AG08396 (cell line): ENCODE data around the gene SYPL1.

Experiments
- DNase-seq: peaks from one replicate; pipeline ENCODE4 v3.0.0; 2012; ENCODE audit warnings: low spot score, mixed read lengths

SYPL1 gene

GRCh38 chr7:106065575-106066500 is 46.3 kb downstream of the SYPL1 start:
- DNase-seq = no peak

GRCh38 chr7:106064771-106065574 is 47.1 kb downstream of the SYPL1 start:
- peak; percentile 91 for DNase-seq

DNA sequence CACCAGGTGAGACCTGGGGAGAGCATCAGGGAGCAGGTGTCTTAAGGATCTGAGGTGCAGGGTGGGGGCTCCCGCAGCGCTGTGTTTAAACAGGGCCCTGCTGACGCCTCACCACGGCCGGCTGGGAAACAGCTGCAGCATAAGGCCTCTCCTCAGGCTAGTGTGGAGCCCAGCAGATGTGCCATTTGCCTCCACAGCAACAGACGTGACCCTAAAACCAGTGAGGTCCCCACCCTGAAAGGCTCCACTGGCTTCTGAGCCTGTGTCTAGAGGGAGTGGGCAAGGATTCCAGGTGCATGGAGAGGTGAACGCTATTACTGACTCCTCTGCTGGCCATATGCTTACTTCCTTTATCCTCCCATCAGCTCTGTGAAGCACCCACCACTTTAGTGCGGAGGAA is 47.8 kb downstream of the SYPL1 start:
- DNase-seq = no peak

- DNase-seq = no peak
Observed at GRCh38 chr7:106063692-106064091, 48.4 kb downstream of the SYPL1 start.

- no peak for DNase-seq
Observed at GRCh38 chr7:106063024-106063423, 49.1 kb downstream of the SYPL1 start.

GRCh38 chr7:106062521-106062931 is 49.6 kb downstream of the SYPL1 start:
- DNase-seq = no peak

DNA sequence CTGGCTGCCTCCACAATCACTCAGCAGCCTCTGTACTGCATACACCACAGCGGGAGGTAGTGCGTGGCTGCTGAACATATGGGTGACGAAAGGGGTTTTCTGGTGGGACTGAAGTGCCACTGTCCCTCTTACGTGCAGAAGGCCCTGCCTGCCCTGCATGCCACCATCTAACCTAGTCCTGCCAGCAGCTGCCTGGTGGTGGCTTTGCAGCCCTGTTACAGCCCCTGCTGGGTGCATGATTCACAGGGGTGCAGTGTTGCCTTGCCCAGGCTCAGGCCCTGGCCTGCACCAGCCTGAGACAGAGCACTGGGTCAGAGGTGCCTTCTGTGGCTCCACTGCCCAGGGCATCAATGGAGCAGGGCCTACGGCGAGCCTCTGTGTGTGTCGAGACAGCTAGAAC is 50.1 kb downstream of the SYPL1 start:
- DNase-seq = no peak

DNA sequence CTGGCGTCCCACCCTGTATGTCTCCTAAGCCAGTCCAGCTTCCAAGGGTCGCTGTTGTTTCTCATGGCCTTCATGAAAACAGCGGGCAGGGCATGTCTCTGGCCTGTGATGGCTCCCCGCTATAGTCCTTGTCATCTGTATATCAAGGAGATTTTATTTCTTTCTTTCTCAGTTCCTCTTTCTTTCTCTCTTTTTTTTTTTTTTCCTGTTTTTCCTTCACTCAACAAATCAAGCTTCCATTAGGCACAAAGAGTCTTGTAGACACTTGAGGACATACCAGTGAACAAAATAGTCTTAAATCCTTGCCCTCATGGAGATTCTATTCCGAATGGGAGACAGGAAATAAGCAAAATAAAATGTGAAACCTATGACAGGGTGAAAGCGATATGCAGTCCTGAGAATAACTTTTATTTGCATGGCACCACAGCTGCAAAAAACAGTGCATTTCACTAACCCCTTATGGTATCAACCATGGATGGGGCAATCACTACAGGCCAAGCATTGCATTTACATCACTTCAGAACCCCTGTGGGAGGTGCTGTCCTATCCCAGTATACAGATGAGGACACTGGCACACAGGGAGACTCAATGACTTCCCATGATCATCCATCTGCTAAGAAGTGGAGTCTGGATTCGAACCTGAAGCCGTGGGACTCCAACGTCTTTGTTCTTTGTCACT is 50.7 kb downstream of the SYPL1 start:
- DNase-seq = no peak

GRCh38 chr7:106060394-106060920 is 51.7 kb downstream of the SYPL1 start:
- no peak for DNase-seq

GRCh38 chr7:106059556-106059955 is 52.6 kb downstream of the SYPL1 start:
- no peak for DNase-seq

- no peak for DNase-seq
Observed at GRCh38 chr7:106058928-106059324, 53.2 kb downstream of the SYPL1 start.

GRCh38 chr7:106057962-106058927 is 53.9 kb downstream of the SYPL1 start:
- no peak for DNase-seq

DNA sequence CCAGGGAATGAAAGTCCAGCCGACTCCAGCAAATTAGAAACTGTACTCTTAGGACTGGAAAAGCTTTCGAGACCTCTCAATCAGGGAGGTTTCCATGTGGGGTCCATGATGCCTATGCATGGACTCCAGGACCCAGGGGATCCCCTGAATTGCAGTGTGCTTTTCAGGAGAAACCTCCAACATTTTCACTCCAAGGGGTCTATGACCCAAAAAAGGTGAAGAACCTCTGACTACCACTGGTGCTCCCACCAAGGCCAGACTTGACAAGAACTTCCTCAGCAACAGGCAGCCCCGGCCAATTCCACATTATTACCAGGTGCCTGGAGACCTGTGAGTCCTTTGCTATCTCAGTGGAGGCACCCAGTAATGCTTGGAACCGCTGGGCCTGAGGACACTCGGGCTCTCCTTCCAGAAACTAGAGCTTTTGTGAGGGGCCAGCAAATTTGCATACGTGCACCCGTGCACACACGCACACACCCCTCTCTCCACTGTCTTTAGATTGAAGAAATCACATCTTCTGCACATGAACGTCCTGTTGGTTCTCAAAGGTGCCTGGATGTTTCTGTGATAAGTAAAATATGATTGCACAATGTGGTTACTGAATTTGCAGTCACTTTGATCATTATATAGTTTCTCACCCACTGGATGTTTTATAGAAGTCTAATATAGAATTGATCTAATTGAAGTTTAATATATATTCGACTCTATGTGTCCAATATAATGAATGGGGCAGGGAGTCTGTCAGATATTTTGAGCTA is 54.7 kb downstream of the SYPL1 start:
- DNase-seq = no peak

GRCh38 chr7:106056513-106057203 is 55.5 kb downstream of the SYPL1 start:
- peak; percentile 77 for DNase-seq

DNA sequence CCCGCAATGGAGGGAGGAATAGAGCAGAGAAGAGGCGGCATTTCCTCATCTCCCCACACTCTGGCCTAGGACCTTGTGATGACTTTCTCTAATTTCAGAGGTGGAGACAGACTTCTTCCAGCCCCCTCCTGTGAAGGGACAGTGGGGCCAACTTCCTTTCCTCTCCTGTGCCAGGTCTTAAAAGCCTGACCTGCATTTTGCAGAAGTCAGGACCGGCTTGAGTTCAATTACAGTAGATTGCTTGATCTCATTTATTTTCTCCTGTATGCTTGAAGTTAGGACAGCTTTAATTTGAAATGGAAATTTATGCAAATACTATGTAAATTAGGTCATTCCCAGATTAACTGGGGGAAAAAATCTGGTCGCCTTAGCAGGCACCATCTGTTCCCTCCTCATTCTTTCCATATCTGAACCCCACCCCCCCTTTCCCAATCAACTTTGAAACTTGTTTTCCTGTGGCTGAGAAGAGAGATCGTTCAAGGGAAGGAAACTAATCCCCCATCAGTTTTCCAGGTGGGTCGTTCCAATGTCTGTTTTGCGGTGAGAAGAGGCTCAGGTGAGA is 57.1 kb downstream of the SYPL1 start:
- no peak for DNase-seq

- no peak for DNase-seq
Observed at GRCh38 chr7:106054156-106054910, 57.8 kb downstream of the SYPL1 start.

GRCh38 chr7:106053109-106053508 is 59.0 kb downstream of the SYPL1 start:
- DNase-seq = no peak

DNA sequence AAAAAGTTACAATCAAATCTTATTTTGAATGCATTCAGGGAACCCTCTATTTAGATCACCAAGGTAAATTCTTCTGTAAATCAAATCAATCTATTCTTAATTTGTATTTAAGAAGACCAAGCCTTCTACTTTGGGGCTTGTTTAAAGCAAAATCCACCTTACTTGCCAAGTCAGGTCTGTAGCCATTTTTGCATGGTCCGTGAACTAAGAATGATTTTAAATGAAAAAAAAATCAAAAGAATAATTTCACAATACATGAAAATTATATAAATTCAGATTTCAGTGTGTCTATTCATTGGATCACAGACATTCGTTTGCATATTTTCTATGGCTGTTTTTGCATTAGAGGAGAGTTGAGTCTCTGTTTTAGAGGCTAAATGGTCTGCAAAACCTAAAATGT is 59.4 kb downstream of the SYPL1 start:
- no peak for DNase-seq

DNA sequence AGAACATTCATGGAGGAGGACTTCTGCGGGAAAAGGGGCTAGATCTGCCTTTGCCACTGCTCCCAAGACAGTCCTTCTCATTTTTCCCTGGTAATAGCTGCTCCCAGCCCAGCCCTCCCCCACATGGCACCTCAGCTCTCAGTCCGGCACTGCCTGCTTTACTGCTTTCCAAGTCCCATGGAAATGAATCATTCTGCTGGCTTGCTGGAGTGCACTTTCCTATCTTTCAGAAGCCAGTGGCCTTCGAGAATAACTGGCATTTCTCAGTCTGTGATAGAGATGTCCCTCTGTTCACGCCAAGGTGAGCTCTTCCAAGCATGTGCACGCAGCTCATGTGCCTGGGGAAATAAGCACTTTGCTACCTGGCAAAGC is 61.4 kb downstream of the SYPL1 start:
- peak; percentile 67 for DNase-seq
